DMS153 treated with DMSO at 0.1 percent for 48 hours (cell line): ENCODE data around the gene TFAP2B.

Experiments used
- DNase-seq: peaks from one replicate; lab custom pipeline; 2025; ENCODE audit not compliant: unreplicated experiment; lab: John Stamatoyannopoulos, UW

Gene TFAP2B

GRCh38 chr6:50847890-50848594, 29.4 kb downstream of the TFAP2B start:
- DNase-seq: no peak

GRCh38 chr6:50848989-50849795, 30.5 kb downstream of the TFAP2B start:
- DNase-seq: no peak

GRCh38 chr6:50849796-50850180, 31.1 kb downstream of the TFAP2B start:
- DNase-seq: no peak

DNA sequence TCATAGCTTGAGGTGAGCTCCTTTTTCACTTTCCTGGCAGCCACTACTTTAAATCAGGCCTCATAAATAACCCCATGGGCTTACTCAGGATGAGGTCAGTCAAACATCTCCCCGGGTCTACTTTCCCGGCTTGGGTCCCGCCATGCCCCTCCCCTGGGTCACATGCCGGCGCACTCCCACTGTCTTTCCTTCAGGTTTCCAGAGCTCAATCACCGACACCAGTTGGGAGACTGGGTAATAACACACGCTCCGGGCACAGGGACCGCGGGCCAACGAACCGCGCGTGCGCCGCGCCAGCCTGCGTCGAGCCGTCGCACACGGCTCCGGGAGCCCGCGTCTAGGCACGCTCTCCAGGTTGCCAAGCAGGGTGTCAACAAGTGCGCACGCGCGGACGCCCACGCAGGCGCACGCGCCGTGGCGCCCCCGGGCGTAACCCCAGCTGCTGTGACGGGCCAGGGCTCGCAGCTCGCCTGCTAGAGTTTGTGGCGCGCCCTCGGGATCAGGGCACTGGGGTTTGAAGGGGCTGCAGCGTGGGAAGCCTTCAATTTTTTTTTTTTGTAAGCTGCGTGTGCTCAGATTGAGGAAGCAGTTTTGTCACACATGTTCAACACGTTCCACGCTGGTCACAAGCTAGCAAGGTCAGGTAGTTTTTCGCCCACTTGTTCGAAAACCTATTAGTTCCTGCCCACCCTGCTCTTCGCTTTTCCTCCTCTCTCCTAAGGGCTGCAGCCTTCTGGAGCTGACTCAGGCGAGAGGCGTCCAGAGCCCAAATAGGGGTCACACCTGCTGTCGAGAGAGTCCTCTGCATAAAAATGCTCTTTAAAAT, 31.8 kb downstream of the TFAP2B start:
- peak; percentile 15 for DNase-seq

- DNase-seq: no peak
Observed at GRCh38 chr6:50851049-50851845, 32.6 kb downstream of the TFAP2B start.

GRCh38 chr6:50853939-50854338, 35.3 kb downstream of the TFAP2B start:
- no peak for DNase-seq

- no peak for DNase-seq
Observed at GRCh38 chr6:50861692-50862091, 43.0 kb downstream of the TFAP2B start.

DNA sequence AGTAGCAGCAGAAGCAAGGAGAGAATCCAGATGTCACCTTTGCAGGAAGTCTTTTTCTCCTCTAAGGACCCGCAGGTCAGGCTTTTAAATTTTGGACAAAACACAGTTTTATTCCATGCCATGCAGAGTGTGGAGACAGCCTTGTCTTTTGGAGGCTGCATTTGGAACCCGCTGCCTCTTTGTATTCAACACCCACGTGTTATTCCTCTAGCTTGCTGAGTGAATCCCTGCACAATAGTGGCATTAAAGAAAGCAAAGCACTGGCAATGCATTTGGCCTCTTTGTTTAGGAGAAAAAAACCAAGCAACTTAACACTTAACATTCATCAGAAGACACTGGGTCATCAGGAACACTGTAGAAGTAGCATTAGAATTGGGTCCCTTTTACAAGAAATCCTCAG, 43.5 kb downstream of the TFAP2B start:
- DNase-seq: no peak

- no peak for DNase-seq
Observed at GRCh38 chr6:50864601-50865000, 45.9 kb downstream of the TFAP2B start.

DNA sequence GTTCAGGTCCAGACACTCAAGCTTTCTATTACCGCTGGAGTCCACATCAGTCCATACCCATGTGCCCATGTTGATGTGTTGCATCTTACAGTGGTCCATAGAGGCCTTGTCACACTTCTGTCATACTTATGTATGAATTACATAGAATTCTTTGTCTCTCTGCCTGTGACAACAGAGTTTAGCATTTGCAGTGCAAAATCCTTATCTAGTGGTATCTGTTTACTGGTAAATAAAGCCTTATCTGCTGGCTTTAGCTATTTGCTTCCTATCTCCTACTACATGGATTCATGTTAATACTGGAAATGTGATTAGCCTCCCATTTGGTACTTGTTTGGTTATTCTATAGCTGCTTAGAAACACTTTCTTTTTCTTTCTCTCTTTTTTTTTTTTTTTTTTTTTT, 49.8 kb downstream of the TFAP2B start:
- DNase-seq: no peak

DNA sequence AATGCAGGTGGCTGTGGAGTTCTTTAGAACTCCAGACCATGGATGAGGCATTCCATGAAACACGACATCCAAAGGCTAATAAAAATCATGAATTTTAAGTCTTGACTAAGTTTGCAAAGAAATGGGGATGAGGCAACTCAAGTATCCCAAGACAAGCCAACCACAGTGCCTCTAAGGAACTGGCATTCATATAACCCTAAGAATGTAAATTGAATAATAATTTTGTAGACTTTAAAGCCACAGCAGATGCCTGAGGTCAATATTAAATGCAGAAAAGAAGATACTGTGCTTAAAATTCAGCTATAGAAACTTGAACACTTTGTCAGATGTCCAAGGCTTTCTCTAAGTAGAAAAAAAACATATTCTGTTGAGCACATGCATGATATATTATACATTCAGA, 54.5 kb downstream of the TFAP2B start:
- DNase-seq: no peak

GRCh38 chr6:50884364-50884763, 65.7 kb downstream of the TFAP2B start:
- no peak for DNase-seq

DNA sequence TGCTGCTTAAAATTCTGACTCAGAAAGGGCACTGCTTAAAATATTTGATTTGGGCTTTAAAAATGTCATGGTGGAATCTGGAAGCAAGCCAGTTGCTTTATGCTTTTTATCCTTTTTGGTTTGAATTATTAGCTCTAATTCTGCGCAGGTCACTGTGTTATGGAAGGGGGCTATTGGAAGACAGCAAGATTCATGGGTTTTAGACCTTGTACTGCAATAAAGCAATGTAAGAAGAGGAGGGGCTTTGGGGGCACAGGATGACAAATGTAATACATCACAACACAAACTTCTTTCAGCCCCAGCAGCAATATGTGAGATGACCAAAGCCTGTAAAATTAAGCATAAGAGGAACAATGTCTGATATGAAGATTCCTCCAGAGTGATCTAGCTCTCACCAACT, 68.4 kb downstream of the TFAP2B start:
- no peak for DNase-seq

GRCh38 chr6:50889497-50889896, 70.8 kb downstream of the TFAP2B start:
- DNase-seq: no peak

GRCh38 chr6:50889935-50890334, 71.3 kb downstream of the TFAP2B start:
- no peak for DNase-seq

DNA sequence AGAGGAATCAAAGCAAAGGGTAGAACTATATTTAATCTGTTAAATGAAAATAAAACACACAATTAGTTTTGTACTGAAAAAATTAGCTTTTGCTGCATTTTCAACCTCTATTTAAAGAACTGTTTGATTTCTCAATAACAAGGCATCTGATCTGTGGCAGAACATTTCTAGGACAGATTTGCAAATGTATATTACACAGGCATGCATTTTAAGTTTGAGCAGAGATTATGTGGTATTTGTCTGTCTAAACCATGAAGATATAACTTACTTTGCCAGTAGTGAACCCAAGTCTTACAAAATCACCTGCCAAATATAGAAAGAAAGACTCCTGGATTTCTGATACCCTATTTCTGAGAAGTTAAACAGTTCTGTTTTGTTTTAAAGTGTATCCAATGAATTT, 71.9 kb downstream of the TFAP2B start:
- no peak for DNase-seq

GRCh38 chr6:50891290-50891689, 72.6 kb downstream of the TFAP2B start:
- DNase-seq: peak; percentile 9
